Fibroblast of lung (primary cell): ENCODE results near the gene PIK3CB.

ENCODE experiments used
- EZH2 ChIP-seq: IDR thresholded peaks from 2 replicates; pipeline ENCODE4 v1.5.1; 2012; ENCODE audit warnings: low read length, control low read depth, mild to moderate bottlenecking; ENCODE audit errors: missing control alignments
- TF ChIP-seq, protein P1 (sequence below), 2 donors: IDR thresholded peaks in 1 of 2; conservative IDR thresholded peaks in 1 of 2; 1 replicate in 1 of 2; 2 replicates in 1 of 2; pipeline ENCODE4 v1.5.1; 2011 to 2012; ENCODE audit warnings: low read length in 2 of 2, control low read depth in 1 of 2, inconsistent platforms in 1 of 2, low read depth in 1 of 2, mild to moderate bottlenecking in 1 of 2

DNA sequence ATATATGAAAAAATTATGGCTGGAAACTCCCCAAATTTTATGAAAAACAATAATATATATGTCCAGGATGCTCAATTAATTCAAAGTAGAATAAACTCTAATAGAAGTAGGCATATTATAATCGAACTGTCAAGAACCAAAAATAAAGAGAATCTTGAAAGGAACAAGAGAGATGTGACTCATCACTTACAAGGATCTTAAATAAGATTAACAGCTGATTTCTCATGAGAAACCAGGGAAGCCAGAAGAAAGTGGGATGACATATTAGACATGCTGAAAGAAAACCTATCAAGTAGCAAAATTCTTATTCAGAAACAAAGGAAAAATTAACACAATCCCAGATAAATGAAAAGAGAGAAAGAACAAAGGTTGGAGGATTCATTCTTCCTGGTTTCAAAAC lies 159.3 kb downstream of the PIK3CB start:
- no peak for TF ChIP-seq EZH2
- TF ChIP-seq, protein P1, sequence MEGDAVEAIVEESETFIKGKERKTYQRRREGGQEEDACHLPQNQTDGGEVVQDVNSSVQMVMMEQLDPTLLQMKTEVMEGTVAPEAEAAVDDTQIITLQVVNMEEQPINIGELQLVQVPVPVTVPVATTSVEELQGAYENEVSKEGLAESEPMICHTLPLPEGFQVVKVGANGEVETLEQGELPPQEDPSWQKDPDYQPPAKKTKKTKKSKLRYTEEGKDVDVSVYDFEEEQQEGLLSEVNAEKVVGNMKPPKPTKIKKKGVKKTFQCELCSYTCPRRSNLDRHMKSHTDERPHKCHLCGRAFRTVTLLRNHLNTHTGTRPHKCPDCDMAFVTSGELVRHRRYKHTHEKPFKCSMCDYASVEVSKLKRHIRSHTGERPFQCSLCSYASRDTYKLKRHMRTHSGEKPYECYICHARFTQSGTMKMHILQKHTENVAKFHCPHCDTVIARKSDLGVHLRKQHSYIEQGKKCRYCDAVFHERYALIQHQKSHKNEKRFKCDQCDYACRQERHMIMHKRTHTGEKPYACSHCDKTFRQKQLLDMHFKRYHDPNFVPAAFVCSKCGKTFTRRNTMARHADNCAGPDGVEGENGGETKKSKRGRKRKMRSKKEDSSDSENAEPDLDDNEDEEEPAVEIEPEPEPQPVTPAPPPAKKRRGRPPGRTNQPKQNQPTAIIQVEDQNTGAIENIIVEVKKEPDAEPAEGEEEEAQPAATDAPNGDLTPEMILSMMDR (conservative IDR thresholded peaks at IDR 0.05 in 1 of 2, IDR thresholded peaks at IDR 0.05 in 1 of 2; ENCODE audit: low read depth in 1 of 2, low read length in 2 of 2) = no peak
